ENCODE results near the gene TM9SF4.
A peak's percentile ranks its signal among the peaks of the same experiment; 100 is the strongest.

TM9SF4 gene

GRCh38 chr20:32109392-32110172, at the start of gene TM9SF4:
Gene TM9SF4 (plus strand): TSS chr20:32109714. CDS start chr20:32109741, 27 bp downstream.
- DNase-seq: peak; percentile 99

- DNase-seq: no peak
Measured at GRCh38 chr20:32062776-32063170, 46.7 kb upstream of the TM9SF4 start.

- DNase-seq: no peak
Measured at GRCh38 chr20:32063695-32064094, 45.8 kb upstream of the TM9SF4 start.

GRCh38 chr20:32064667-32065066, 44.8 kb upstream of the TM9SF4 start:
- DNase-seq: no peak

- no peak for DNase-seq
Measured at GRCh38 chr20:32067234-32067821, 42.2 kb upstream of the TM9SF4 start.

GRCh38 chr20:32068174-32068573, 41.3 kb upstream of the TM9SF4 start:
- DNase-seq: no peak

- no peak for DNase-seq
Measured at GRCh38 chr20:32069711-32070110, 39.8 kb upstream of the TM9SF4 start.

- no peak for DNase-seq
Measured at GRCh38 chr20:32070282-32070681, 39.2 kb upstream of the TM9SF4 start.

- no peak for DNase-seq
Measured at GRCh38 chr20:32070690-32071213, 38.8 kb upstream of the TM9SF4 start.

- no peak for DNase-seq
Measured at GRCh38 chr20:32071395-32072167, 37.9 kb upstream of the TM9SF4 start.

- DNase-seq: no peak
Measured at GRCh38 chr20:32072168-32072750, 37.3 kb upstream of the TM9SF4 start.

GRCh38 chr20:32075534-32075933, 34.0 kb upstream of the TM9SF4 start:
- no peak for DNase-seq

GRCh38 chr20:32077190-32077589, 32.3 kb upstream of the TM9SF4 start:
- DNase-seq: no peak

GRCh38 chr20:32078322-32078721, 31.2 kb upstream of the TM9SF4 start:
- DNase-seq: no peak

- DNase-seq: no peak
Measured at GRCh38 chr20:32078791-32079190, 30.7 kb upstream of the TM9SF4 start.

- no peak for DNase-seq
Measured at GRCh38 chr20:32079655-32080109, 29.8 kb upstream of the TM9SF4 start.

- no peak for DNase-seq
Measured at GRCh38 chr20:32080783-32081182, 28.7 kb upstream of the TM9SF4 start.

GRCh38 chr20:32083469-32083868, 26.0 kb upstream of the TM9SF4 start:
- DNase-seq: no peak

GRCh38 chr20:32087070-32087469, 22.4 kb upstream of the TM9SF4 start:
- DNase-seq: no peak

GRCh38 chr20:32088759-32089158, 20.8 kb upstream of the TM9SF4 start:
- no peak for DNase-seq

- no peak for DNase-seq
Measured at GRCh38 chr20:32089637-32090362, 19.7 kb upstream of the TM9SF4 start.

- peak; percentile 77 for DNase-seq
Measured at GRCh38 chr20:32091888-32092346, 17.6 kb upstream of the TM9SF4 start.

All from DMS79 treated with DMSO at 0.1 percent for 48 hours (cell line).